ENCODE measurements around the gene SUSD3.
"Not testable (repeated sequence)": the region's sequence is repeated elsewhere in the genome, so short reads cannot be mapped to it uniquely, and the experiment has no call there.

The SUSD3 gene

GRCh38 chr9:93096811-93097382, 38.4 kb downstream of the SUSD3 start:
- ChIA-PET CTCF (interaction anchor here (3.6 kb wide), 1 partner anchor 12 kb away, joined by 22 read pairs; no protein-coding TSS in a partner anchor), POLR2A (ENCODE audit: low non-redundant PET) (no interaction called here)
- no peak for TF ChIP-seq CTCF (conservative IDR thresholded peaks at IDR 0.05; ENCODE audit: low read depth)
- DNase-seq (ENCODE audit: low spot score) = no peak
- peak overlapping the region; percentile 94 for H3K27ac ChIP-seq

- ChIA-PET POLR2A (ENCODE audit: low non-redundant PET) (no interaction called here), CTCF (interaction anchor here (0.5 to 3.6 kb wide), 2 partner anchors 11 to 468 kb away, joined by 4 to 22 read pairs; no protein-coding TSS in a partner anchor)
- peak overlapping the region; percentile 94 for H3K27ac ChIP-seq
- no peak for TF ChIP-seq CTCF (conservative IDR thresholded peaks at IDR 0.05; ENCODE audit: low read depth)
- DNase-seq (ENCODE audit: low spot score) = no peak
These were observed 39.2 kb downstream of the SUSD3 start for GRCh38 chr9:93097511-93098201.

- H3K27ac ChIP-seq = peak overlapping the region; percentile 94
- POLR2A ChIA-PET (ENCODE audit: low non-redundant PET) = interaction anchor here (0.6 kb wide), 1 partner anchor 51 kb away, joined by 6 read pairs; no protein-coding TSS in a partner anchor
- peak; percentile 98 for DNase-seq (ENCODE audit: low spot score)
- CTCF ChIA-PET = interaction anchor here (0.5 to 3.6 kb wide), 4 partner anchors 10 to 468 kb away, joined by 4 to 22 read pairs (median 4); no protein-coding TSS in a partner anchor
- no peak for TF ChIP-seq CTCF (conservative IDR thresholded peaks at IDR 0.05; ENCODE audit: low read depth)
These were observed 39.9 kb downstream of the SUSD3 start for GRCh38 chr9:93098236-93098946.

- POLR2A ChIA-PET (ENCODE audit: low non-redundant PET) = no interaction called here
These were observed 41.2 kb downstream of the SUSD3 start for GRCh38 chr9:93099551-93100275.

GRCh38 chr9:93100276-93100636, 41.8 kb downstream of the SUSD3 start:
- POLR2A ChIA-PET (ENCODE audit: low non-redundant PET) = no interaction called here
- CTCF ChIA-PET = no interaction called here
- TF ChIP-seq CTCF (conservative IDR thresholded peaks at IDR 0.05; ENCODE audit: low read depth) = no peak
- H3K27ac ChIP-seq = peak overlapping the region; percentile 94
- DNase-seq (ENCODE audit: low spot score) = no peak

More at GRCh38 chr9:93099551-93100275, 41.2 kb downstream of the SUSD3 start:
- CTCF ChIA-PET = interaction anchor here (0.7 to 3.6 kb wide), 3 partner anchors 9 to 28 kb away, joined by 3 to 22 read pairs (median 5); no protein-coding TSS in a partner anchor
- TF ChIP-seq CTCF (conservative IDR thresholded peaks at IDR 0.05; ENCODE audit: low read depth) = no peak
- H3K27ac ChIP-seq = peak overlapping the region; percentile 94
- DNase-seq (ENCODE audit: low spot score) = no peak

GRCh38 chr9:93101086-93101485, 42.6 kb downstream of the SUSD3 start:
- POLR2A ChIA-PET (ENCODE audit: low non-redundant PET); DNase-seq (ENCODE audit: low spot score); H3K27ac ChIP-seq: not testable (repeated sequence)
- CTCF ChIA-PET = interaction anchor here (0.6 to 0.7 kb wide), 2 partner anchors 98 to 362 kb away, joined by 4 to 8 read pairs; no protein-coding TSS in a partner anchor
